OCI-LY1 (cell line): ENCODE results near the gene FAM222B.

Source experiments
- H2AFZ ChIP-seq: fragments of 200-600 bp; sonication (generic), shearing (Covaris generic); 2 replicates; pipeline ENCODE4 v1.6.0; 2014; ENCODE audit warnings: antibody characterized with exemption, mild to moderate bottlenecking, low read length
- H3F3A ChIP-seq: fragments of 200-600 bp; sonication (generic), shearing (Covaris generic); 2 replicates; pipeline ENCODE4 v1.6.0; 2014; ENCODE audit warnings: mild to moderate bottlenecking, antibody characterized with exemption, low read length, moderate library complexity; ENCODE audit not compliant: insufficient read depth
- H3K27ac ChIP-seq: fragments of 200-600 bp; sonication (generic); 2 replicates; pipeline ENCODE4 v1.5.1; 2014; ENCODE audit warnings: low read length, mixed run types, mild to moderate bottlenecking, low read depth; ENCODE audit not compliant: poor library complexity, severe bottlenecking
- H3K27me3 ChIP-seq: fragments of 200-600 bp; sonication (generic); 2 replicates; pipeline ENCODE4 v1.6.0; 2014; ENCODE audit warnings: antibody characterized with exemption, mild to moderate bottlenecking, low read length, moderate library complexity; ENCODE audit not compliant: insufficient read depth
- H3K36me3 ChIP-seq: fragments of 200-600 bp; sonication (generic); 2 replicates; pipeline ENCODE4 v1.6.1; 2014; ENCODE audit warnings: mild to moderate bottlenecking, antibody characterized with exemption, low read length, moderate library complexity, mixed read lengths; ENCODE audit not compliant: insufficient read depth
- H3K4me1 ChIP-seq: fragments of 200-600 bp; sonication (generic); 2 replicates; pipeline ENCODE4 v1.5.1; 2014; ENCODE audit warnings: mild to moderate bottlenecking, low read length, moderate library complexity; ENCODE audit not compliant: insufficient read depth, severe bottlenecking
- H3K4me2 ChIP-seq: fragments of 200-600 bp; sonication (generic), shearing (Covaris generic); 2 replicates; pipeline ENCODE4 v1.6.1; 2014; ENCODE audit warnings: low read length
- H3K4me3 ChIP-seq: fragments of 200-600 bp; sonication (generic); 2 replicates; pipeline ENCODE4 v1.5.1; 2014; ENCODE audit warnings: low read length, low read depth, mild to moderate bottlenecking, mixed read lengths; ENCODE audit not compliant: poor library complexity, severe bottlenecking
- H3K79me2 ChIP-seq: fragments of 200-600 bp; shearing (Covaris generic); 2 replicates; pipeline ENCODE4 v1.6.1; 2016; ENCODE audit warnings: mixed run types, low read length, mixed read lengths; ENCODE audit not compliant: insufficient read depth
- H3K9ac ChIP-seq: fragments of 200-600 bp; sonication (generic), shearing (Covaris generic); 2 replicates; pipeline ENCODE4 v1.6.1; 2014; ENCODE audit warnings: mild to moderate bottlenecking, low read length, mixed read lengths
- H3K9me2 ChIP-seq: fragments of 200-600 bp; sonication (generic), shearing (Covaris generic); 2 replicates; pipeline ENCODE4 v1.6.1; 2014; ENCODE audit warnings: low read depth, mild to moderate bottlenecking, low read length, mixed read lengths
- H3K9me3 ChIP-seq: fragments of 200-600 bp; shearing (Covaris generic); 2 replicates; pipeline ENCODE4 v1.6.1; 2014; ENCODE audit warnings: low read length, mixed read lengths
- H4K20me1 ChIP-seq: fragments of 200-600 bp; sonication (generic), shearing (Covaris generic); 2 replicates; pipeline ENCODE4 v1.6.0; 2016; ENCODE audit warnings: mild to moderate bottlenecking, low read length; ENCODE audit not compliant: insufficient read depth
- CTCF ChIP-seq: fragments of 200-600 bp; sonication (generic), shearing (Covaris generic); IDR thresholded peaks from 2 replicates; pipeline ENCODE4 v1.5.1; 2017; ENCODE audit warnings: mild to moderate bottlenecking, antibody characterized with exemption, low read length, moderate library complexity, mixed read lengths
- EZH2 ChIP-seq: fragments of 200-600 bp; sonication (generic), shearing (Covaris generic); IDR thresholded peaks from 2 replicates; pipeline ENCODE4 v1.8.0; 2017; ENCODE audit warnings: borderline replicate concordance, mixed run types, mild to moderate bottlenecking, antibody characterized with exemption, low read length, moderate library complexity, mixed read lengths

FAM222B gene

GRCh38 chr17:28719021-28719433 lies 123.6 kb downstream of the FAM222B start:
- no peak overlapping the region for H2AFZ ChIP-seq
- H3K4me1 ChIP-seq, result peaks cover 47% of the 10 kb centered on the region
- H3K9ac ChIP-seq, result peak overlapping the region; percentile 98
- no peak overlapping the region for H3K27ac ChIP-seq
- TF ChIP-seq CTCF (no peak), EZH2 (no peak)
- peaks cover 10% of the 10 kb centered on the region for H3F3A ChIP-seq
- H3K36me3 ChIP-seq, result peaks cover 41% of the 10 kb centered on the region
- H3K4me2 ChIP-seq, result peak overlapping the region; percentile 74
- peak overlapping the region; percentile 97 for H3K4me3 ChIP-seq
- no peaks in the 10 kb centered on the region for H4K20me1 ChIP-seq
- no peaks in the 10 kb centered on the region for H3K9me3 ChIP-seq
- H3K9me2 ChIP-seq, result no peaks in the 10 kb centered on the region
- peaks cover 18% of the 10 kb centered on the region for H3K79me2 ChIP-seq
- H3K27me3 ChIP-seq, result no peaks in the 10 kb centered on the region

GRCh38 chr17:28718333-28719020 lies 124.1 kb downstream of the FAM222B start:
- H4K20me1 ChIP-seq, result no peaks in the 10 kb centered on the region
- peaks cover 45% of the 10 kb centered on the region for H3K4me1 ChIP-seq
- peaks cover 35% of the 10 kb centered on the region for H3K36me3 ChIP-seq
- H3K4me3 ChIP-seq, result no peak overlapping the region
- TF ChIP-seq EZH2 (no peak), CTCF (no peak)
- H3K27me3 ChIP-seq, result no peaks in the 10 kb centered on the region
- no peak overlapping the region for H3K9ac ChIP-seq
- no peaks in the 10 kb centered on the region for H3K9me3 ChIP-seq
- no peak overlapping the region for H2AFZ ChIP-seq
- H3K9me2 ChIP-seq, result no peaks in the 10 kb centered on the region
- H3F3A ChIP-seq, result peaks cover 9% of the 10 kb centered on the region; the same call in 1 of the 2 replicates
- peaks cover 18% of the 10 kb centered on the region for H3K79me2 ChIP-seq
- no peak overlapping the region for H3K27ac ChIP-seq
- H3K4me2 ChIP-seq, result peak overlapping the region; percentile 74; the same call in 1 of the 2 replicates

- Histone ChIP-seq H3K9ac (no peak within 1 kb of the TSS; the same call in 1 of the 2 replicates), H3K27me3 (no peaks in the 10 kb centered on the region), H3K36me3 (peaks cover 28% of the 10 kb centered on the region), H3F3A (0 out of 2 replicates have a peak, but pooled peaks cover 4% of the 10 kb centered on the region), H3K4me3 (peak within 1 kb of the TSS; percentile 13), H3K4me2 (peak within 1 kb of the TSS; percentile 74; the same call in 1 of the 2 replicates), H3K9me2 (no peaks in the 10 kb centered on the region), H4K20me1 (no peaks in the 10 kb centered on the region), H3K79me2 (peaks cover 18% of the 10 kb centered on the region), H3K27ac (no peak within 1 kb of the TSS), H2AFZ (no peak within 1 kb of the TSS), H3K9me3 (no peaks in the 10 kb centered on the region), H3K4me1 (peaks cover 38% of the 10 kb centered on the region)
- TF ChIP-seq CTCF (no peak; the same call in 1 of the 2 replicates), EZH2 (no peak)
Measured at GRCh38 chr17:28717578-28718332, 124.8 kb downstream of the FAM222B start, which contains the start of gene RAB34. Gene RAB34 (minus strand): TSS chr17:28717868. CDS start chr17:28717266, 602 bp downstream.
